BLaER1 (cell line): ENCODE measurements around the gene MEF2B.

ENCODE experiments used
- H3K27ac ChIP-seq: shearing (Covaris generic); formaldehyde crosslinking; 2 replicates; pipeline ENCODE4 v1.8.1; 2022
- H3K27me3 ChIP-seq: shearing (Covaris generic); formaldehyde crosslinking; 2 replicates; pipeline ENCODE4 v1.8.1; 2022
- H3K36me3 ChIP-seq: shearing (Covaris generic); formaldehyde crosslinking; 2 replicates; pipeline ENCODE4 v1.8.1; 2022
- H3K4me1 ChIP-seq: shearing (Covaris generic); formaldehyde crosslinking; 2 replicates; pipeline ENCODE4 v1.8.1; 2022
- H3K4me2 ChIP-seq: shearing (Covaris generic); formaldehyde crosslinking; 2 replicates; pipeline ENCODE4 v1.8.1; 2022
- H3K4me3 ChIP-seq: shearing (Covaris generic); formaldehyde crosslinking; 2 replicates; pipeline ENCODE4 v1.8.1; 2022
- H3K9ac ChIP-seq: shearing (Covaris generic); formaldehyde crosslinking; 2 replicates; pipeline ENCODE4 v1.8.1; 2022
- H3K9me3 ChIP-seq: shearing (Covaris generic); formaldehyde crosslinking; 2 replicates; pipeline ENCODE4 v1.8.1; 2022
- H4K20me1 ChIP-seq: shearing (Covaris generic); formaldehyde crosslinking; 2 replicates; pipeline ENCODE4 v1.8.1; 2022
- Cebpa-rat ChIP-seq: shearing (Covaris generic); IDR thresholded peaks from 2 replicates; pipeline ENCODE4 v1.8.1; 2022

MEF2B gene

DNA sequence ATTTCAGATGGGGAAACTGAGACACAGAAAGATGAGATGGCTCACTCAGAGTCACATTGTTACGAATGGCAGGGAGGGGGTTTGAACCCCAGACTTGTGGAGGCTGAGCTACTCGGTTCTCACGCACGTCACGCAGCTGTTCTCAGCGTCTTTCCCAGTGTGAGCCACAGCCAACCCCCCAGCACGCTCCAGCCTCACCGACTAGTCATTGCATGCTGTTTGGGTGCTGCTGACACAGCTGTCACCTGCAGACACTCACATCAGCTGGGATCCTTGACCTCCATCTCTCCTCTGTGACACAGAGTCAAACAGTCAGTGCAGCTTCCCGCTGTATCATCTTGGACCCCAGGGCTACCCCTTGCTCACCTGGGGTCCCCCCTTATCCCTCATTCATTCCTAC lies 39.3 kb upstream of the MEF2B start:
- no peak overlapping the region for H3K4me2 ChIP-seq
- no peaks in the 10 kb centered on the region for H3K9me3 ChIP-seq

DNA sequence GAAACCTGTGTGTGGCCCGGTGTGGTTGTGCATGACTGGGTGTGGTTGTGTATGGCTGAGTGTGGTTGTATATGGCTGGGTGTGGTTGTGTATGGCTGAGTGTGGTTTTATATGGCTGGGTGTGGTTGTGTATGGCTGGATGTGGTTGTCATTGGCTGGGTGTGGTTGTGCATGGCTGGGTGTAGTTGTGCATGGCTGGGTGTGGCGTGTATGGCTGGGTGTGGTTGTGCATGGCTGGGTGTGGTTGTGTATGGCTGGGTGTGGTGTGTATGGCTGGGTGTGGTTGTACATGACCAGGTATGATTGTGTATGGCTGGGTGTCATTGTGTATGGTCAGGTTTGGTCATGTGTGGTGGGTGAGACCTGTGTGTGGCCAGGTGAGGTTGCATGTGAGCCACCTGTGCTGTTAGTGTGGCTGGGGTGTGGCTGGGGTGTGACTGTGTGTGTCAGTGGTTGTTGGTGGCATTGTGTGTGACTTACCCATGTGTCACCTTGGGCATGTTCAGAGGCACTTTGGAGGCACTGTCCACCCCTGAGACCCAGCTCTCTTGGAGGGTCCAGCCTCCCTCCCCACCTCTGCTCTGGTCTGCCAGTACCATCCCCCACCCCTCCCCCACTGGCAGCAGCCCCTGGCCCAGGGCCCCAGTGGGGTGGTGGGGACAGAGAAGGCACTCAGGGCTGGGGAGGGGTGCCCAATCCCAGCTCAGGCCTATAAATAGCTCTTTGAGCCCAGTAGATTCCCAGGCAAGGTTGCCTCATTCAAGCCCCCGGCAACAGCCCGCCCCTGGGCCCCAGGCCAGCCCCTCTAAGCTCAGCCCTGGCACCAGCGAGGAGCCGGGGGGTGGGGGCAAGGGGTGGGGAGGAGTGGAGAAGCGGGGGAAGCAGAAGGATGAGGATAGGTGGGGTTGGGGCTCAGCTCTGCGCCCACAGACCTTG lies 37.8 kb upstream of the MEF2B start:
- Histone ChIP-seq H3K4me3 (no peak overlapping the region), H3K36me3 (no peaks in the 10 kb centered on the region), H3K4me1 (peaks cover 8% of the 10 kb centered on the region; the same call in 1 of the 2 replicates), H3K27ac (no peak overlapping the region), H4K20me1 (peaks cover 6% of the 10 kb centered on the region; the same call in 1 of the 2 replicates), H3K4me2 (no peak overlapping the region), H3K27me3 (peaks cover 22% of the 10 kb centered on the region), H3K9me3 (no peaks in the 10 kb centered on the region), H3K9ac (no peak overlapping the region)
- no peak for TF ChIP-seq Cebpa-rat

More for the DNA sequence above, 39.3 kb upstream of the MEF2B start:
- no peak overlapping the region for H3K9ac ChIP-seq
- no peak overlapping the region for H3K27ac ChIP-seq
- no peaks in the 10 kb centered on the region for H3K36me3 ChIP-seq
- peaks cover 37% of the 10 kb centered on the region for H3K27me3 ChIP-seq
- H3K4me1 ChIP-seq: no peaks in the 10 kb centered on the region
- no peak overlapping the region for H3K4me3 ChIP-seq
- no peak for TF ChIP-seq Cebpa-rat
- peaks cover 21% of the 10 kb centered on the region; the same call in 1 of the 2 replicates for H4K20me1 ChIP-seq

DNA sequence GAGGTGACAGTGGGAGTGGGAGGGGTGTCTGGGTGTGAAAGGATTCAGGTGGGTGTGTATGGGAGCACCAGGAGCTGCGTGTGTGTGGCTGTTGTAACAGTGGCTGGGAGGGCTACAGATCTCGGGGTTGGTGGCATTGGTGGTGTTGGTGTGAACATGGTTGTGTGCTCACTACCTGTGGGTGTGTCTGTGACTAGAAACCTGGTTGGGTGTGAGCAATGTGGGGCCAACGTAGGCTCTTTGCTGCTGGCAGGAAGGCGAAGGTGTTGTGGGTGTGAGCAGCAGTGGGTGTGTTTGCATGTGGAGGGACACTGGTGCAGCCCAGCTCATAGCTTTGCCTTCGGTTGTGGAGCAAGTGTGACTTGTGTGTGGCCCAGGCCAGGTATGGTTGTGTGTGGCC lies 36.9 kb upstream of the MEF2B start:
- H3K27ac ChIP-seq: no peak overlapping the region
- peaks cover 5% of the 10 kb centered on the region; the same call in 1 of the 2 replicates for H3K36me3 ChIP-seq
- peaks cover 16% of the 10 kb centered on the region for H3K4me1 ChIP-seq
- H4K20me1 ChIP-seq: no peaks in the 10 kb centered on the region; the same call in 1 of the 2 replicates
- H3K27me3 ChIP-seq: peaks cover 12% of the 10 kb centered on the region
- H3K9me3 ChIP-seq: no peaks in the 10 kb centered on the region
- no peak overlapping the region for H3K4me3 ChIP-seq
- H3K9ac ChIP-seq: no peak overlapping the region
- no peak for TF ChIP-seq Cebpa-rat
- H3K4me2 ChIP-seq: no peak overlapping the region

DNA sequence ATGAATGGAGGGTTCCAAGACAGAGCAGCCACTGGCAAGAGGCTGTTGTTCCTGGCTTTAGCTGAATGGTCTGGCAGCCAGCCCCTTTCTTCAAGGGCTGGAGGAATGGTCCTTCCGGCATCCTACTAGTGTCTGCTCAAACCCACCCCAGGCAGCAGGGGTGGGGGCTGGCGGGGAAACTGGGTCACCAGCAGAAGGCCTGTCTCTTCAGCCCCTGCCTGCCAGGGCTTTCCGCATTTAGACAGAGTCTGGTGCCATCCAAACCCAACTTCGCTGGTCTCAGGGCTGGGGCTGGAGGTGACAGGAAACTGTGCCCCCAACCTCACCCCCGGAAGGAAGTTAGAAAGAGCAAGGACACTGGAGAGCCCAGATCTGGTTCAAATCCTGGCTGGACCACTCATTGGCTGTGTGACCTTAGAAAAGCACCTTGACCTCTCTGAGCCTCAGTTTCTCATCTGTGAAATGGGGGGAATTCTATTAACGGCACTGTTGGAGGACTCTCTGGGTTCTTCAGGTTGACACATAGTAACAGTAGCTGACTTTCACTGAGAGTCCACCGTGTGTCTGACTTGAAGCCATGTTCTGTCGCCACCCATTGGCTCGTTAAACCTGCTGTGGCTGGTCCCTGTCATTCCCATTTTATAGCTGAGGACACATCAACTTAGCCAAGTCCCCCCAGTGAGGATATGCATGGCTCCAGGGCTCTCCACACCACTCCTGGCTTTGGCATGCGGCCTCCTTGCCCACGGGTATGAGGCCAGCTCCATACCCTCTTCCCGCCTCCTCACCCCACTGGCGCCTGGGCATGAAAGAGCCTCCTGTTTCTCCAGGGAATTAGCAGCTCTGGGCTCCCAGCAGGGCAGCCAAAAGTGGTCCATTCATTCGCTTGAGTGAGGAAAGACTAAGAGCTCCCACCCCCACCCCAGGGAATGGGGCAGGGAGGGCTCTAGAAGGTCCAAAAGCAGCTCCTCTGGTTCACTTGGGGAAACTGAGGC lies 35.6 kb upstream of the MEF2B start:
- no peak overlapping the region for H3K4me3 ChIP-seq
- H3K27ac ChIP-seq: no peak overlapping the region
- no peak overlapping the region for H3K9ac ChIP-seq
- H3K4me2 ChIP-seq: no peak overlapping the region
- peaks cover 16% of the 10 kb centered on the region for H3K36me3 ChIP-seq
- no peak for TF ChIP-seq Cebpa-rat
- H3K9me3 ChIP-seq: no peaks in the 10 kb centered on the region
- no peaks in the 10 kb centered on the region for H3K27me3 ChIP-seq
- H3K4me1 ChIP-seq: peaks cover 24% of the 10 kb centered on the region
- peaks cover 10% of the 10 kb centered on the region for H4K20me1 ChIP-seq

DNA sequence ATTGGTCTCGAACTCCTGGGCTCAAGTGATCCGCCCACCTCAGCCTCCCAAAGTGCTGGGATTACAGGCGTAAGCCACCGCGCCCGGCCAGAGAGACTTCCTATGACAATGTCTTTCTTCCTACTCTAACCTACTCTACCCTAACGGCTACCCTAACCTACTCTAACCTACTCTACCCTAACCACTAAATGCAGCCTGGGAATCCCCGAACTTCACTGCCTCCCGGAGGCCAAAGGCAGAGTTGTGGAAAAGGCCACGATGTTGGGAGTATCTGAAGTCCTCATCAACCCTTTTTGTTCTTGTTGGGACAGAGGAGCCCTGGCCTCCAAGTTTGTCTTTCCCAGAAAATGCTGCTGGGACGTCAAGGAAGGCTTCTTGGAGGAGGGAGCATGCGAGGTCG lies 34.1 kb upstream of the MEF2B start:
- H3K4me1 ChIP-seq: peaks cover 24% of the 10 kb centered on the region
- H4K20me1 ChIP-seq: peaks cover 10% of the 10 kb centered on the region
- peaks cover 32% of the 10 kb centered on the region for H3K36me3 ChIP-seq
- no peaks in the 10 kb centered on the region for H3K9me3 ChIP-seq
- H3K27ac ChIP-seq: no peak overlapping the region
- no peak for TF ChIP-seq Cebpa-rat
- no peak overlapping the region for H3K4me3 ChIP-seq
- no peaks in the 10 kb centered on the region for H3K27me3 ChIP-seq
- H3K4me2 ChIP-seq: peak overlapping the region; percentile 96; the same call in 1 of the 2 replicates
- no peak overlapping the region for H3K9ac ChIP-seq

DNA sequence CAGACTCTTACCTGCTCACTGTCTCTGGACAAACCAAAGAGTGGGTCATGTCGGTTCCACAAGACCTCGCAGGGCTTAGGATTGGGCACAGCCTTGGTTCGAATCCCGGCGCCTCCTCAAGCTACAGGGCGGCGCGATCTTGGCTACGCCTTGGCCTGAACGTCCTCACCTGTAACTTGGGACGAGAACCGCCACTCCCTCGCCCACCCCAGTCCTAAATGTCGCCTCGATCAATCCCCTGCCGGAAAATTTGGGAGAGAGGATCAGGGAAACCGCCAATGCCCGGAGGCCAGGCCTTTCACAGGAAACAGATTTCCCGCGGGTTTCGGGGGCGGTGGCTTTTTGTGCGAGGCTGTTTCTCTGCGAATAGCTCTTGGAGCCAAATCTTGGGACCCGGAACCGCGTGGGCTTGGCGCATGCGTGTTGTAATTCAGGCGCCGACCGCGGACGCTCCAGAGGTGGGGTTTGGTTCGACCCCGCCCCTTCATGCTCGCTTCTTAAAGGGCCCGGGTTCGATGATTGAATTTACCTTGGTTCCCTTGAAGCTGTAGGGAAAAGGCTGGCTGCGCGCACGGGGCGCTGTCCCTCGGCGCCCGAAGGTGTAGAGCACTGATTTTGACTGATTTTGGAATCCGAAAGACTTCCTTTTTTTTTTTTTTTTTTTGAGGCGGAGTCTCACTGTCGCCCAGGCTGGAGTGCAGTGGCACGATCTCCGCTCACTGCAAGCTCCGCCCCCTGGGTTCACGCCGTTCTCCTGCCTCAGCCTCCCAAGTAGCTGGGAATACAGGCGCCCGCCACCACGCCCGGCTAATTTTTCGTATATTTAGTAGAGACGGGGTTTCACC lies 33.2 kb upstream of the MEF2B start, which contains the start of gene NR2C2AP:
Gene NR2C2AP (minus strand): TSS at position 403 of the 845 bp plus-strand sequence. CDS start 354 bp downstream, at position 49.
- no peaks in the 10 kb centered on the region for H3K9me3 ChIP-seq
- H4K20me1 ChIP-seq: peaks cover 10% of the 10 kb centered on the region
- TF ChIP-seq Cebpa-rat: no peak
- H3K9ac ChIP-seq: peak within 1 kb of the TSS; percentile 87
- H3K4me2 ChIP-seq: peak within 1 kb of the TSS; percentile 96
- H3K36me3 ChIP-seq: peaks cover 41% of the 10 kb centered on the region
- peaks cover 24% of the 10 kb centered on the region for H3K4me1 ChIP-seq
- H3K27me3 ChIP-seq: no peaks in the 10 kb centered on the region
- H3K4me3 ChIP-seq: peak within 1 kb of the TSS; percentile 78
- H3K27ac ChIP-seq: peak within 1 kb of the TSS; percentile 83

DNA sequence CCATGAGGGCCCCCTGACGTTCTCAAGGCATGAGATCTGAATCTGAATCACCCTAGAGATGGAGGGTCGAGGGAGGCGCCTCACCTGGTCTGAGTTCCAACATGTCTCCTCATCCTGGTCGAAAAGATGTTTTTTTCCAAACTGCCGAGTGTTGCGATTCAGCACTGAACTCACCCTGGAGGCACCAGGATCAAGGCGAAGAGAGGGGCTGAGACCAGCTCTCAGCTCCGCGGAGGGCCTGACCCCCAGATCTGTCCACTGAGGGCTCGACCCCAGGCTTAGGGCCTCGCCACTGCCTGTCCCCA lies 32.6 kb upstream of the MEF2B start:
- Histone ChIP-seq H3K4me3 (peak overlapping the region; percentile 78), H3K4me2 (peak overlapping the region; percentile 96), H3K9ac (peak overlapping the region; percentile 87), H3K4me1 (peaks cover 24% of the 10 kb centered on the region), H3K27ac (peak overlapping the region; percentile 83), H3K27me3 (no peaks in the 10 kb centered on the region), H3K9me3 (no peaks in the 10 kb centered on the region), H4K20me1 (peaks cover 10% of the 10 kb centered on the region), H3K36me3 (peaks cover 47% of the 10 kb centered on the region)
- TF ChIP-seq Cebpa-rat: no peak

DNA sequence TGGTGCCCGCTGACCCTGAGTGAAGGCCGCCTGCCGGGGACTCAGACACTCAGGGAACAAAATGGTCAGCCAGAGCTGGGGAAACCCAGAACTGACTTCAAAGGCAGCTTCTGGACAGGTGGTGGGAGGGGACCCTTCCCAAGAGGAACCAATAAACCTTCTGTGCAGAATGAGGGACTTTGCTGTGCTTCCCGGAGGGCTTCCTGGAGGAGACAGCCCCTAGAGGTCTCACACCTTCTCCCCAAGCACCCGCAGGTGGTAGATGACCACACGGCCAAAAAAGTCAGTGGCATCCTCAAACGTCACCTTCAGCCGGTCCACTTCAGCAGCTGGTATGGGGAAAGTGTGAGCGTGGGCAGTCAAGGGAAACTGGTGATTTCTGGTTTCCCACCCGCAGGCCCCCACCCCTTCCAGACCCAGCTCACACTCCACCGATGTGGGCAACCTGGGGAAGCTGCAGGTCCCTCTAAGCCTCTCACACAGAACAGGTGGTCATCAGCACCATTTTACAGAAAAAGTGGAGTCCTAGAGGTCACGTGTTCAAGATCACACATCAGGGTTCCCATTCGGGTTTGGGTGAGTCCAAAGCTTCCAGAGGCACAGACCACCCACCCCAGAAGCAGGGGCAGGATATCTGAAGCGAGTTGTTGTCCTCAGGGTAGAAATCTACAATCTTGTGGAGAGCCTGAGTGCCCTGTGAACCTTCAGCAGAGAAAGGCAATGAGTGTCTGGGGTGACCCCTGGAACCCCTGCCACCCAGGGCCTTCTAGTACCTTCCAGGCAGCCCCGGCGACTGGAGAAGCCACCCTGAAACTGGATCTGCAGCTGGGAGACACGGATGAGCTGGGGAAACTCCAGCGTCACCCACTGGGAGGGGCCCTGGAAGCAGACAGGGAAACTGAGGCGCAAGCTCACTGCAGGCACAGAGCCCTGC lies 31.9 kb upstream of the MEF2B start:
- Histone ChIP-seq H3K9ac (peak overlapping the region; percentile 87), H3K27me3 (no peaks in the 10 kb centered on the region), H3K9me3 (no peaks in the 10 kb centered on the region), H3K4me2 (peak overlapping the region; percentile 96), H4K20me1 (peaks cover 10% of the 10 kb centered on the region), H3K4me3 (peak overlapping the region; percentile 78), H3K36me3 (peaks cover 53% of the 10 kb centered on the region), H3K27ac (peak overlapping the region; percentile 83), H3K4me1 (peaks cover 24% of the 10 kb centered on the region)
- no peak for TF ChIP-seq Cebpa-rat
